ENCODE measurements around the gene PTRH1. TPM values are rescaled to one million over a fixed set of nuclear protein-coding genes. Genes with fewer than 3 reads are reported as not detected.

The PTRH1 gene
- polyA plus RNA-seq, 3 donors from 2014 or later, result 36.6 to 40.6 (median 39.7) TPM

GRCh38 chr9:127693143-127693542 is 22.3 kb downstream of the PTRH1 start:
- peak overlapping the region in 1 of 6 donors; percentile 40 for H3K27ac Mint-ChIP-seq
- H3K4me1 Mint-ChIP-seq, result peaks cover 4 to 5% of the 10 kb centered on the region in 2 donors
- no peaks in the 10 kb centered on the region for H3K9me3 Mint-ChIP-seq
- H3K27me3 Mint-ChIP-seq (ENCODE audit: low read depth in 3 of 3), result no peaks in the 10 kb centered on the region
- H3K36me3 Mint-ChIP-seq, result peaks cover 0 to 10% (median 0%) of the 10 kb centered on the region in 3 donors
- no peak overlapping the region for H3K4me3 Mint-ChIP-seq
- DNase-seq, result no peak

GRCh38 chr9:127692071-127692470 is 23.4 kb downstream of the PTRH1 start:
- H3K4me1 Mint-ChIP-seq, result no peaks in the 10 kb centered on the region
- H3K9me3 Mint-ChIP-seq, result no peaks in the 10 kb centered on the region
- H3K27me3 Mint-ChIP-seq (ENCODE audit: low read depth in 3 of 3), result no peaks in the 10 kb centered on the region
- H3K27ac Mint-ChIP-seq, result no peak overlapping the region
- H3K36me3 Mint-ChIP-seq, result peaks cover 0 to 10% (median 0%) of the 10 kb centered on the region in 3 donors
- no peak for DNase-seq
- no peak overlapping the region for H3K4me3 Mint-ChIP-seq

GRCh38 chr9:127690735-127691134 is 24.7 kb downstream of the PTRH1 start:
- no peak for DNase-seq
- no peak overlapping the region for H3K4me3 Mint-ChIP-seq

GRCh38 chr9:127689329-127690000 is 26.0 kb downstream of the PTRH1 start:
- Mint-ChIP-seq H3K27me3 (ENCODE audit: low read depth in 3 of 3) (peaks cover 0 to 2% (median 0%) of the 10 kb centered on the region in 3 donors), H3K4me1 (no peaks in the 10 kb centered on the region), H3K36me3 (peaks cover 0 to 10% (median 0%) of the 10 kb centered on the region in 3 donors), H3K9me3 (no peaks in the 10 kb centered on the region), H3K4me3 (no peak overlapping the region), H3K27ac (no peak overlapping the region)
- no peak for DNase-seq

More at GRCh38 chr9:127690735-127691134, 24.7 kb downstream of the PTRH1 start:
- H3K27me3 Mint-ChIP-seq (ENCODE audit: low read depth in 3 of 3), result no peaks in the 10 kb centered on the region
- no peaks in the 10 kb centered on the region for H3K4me1 Mint-ChIP-seq
- H3K36me3 Mint-ChIP-seq, result peaks cover 0 to 10% (median 0%) of the 10 kb centered on the region in 3 donors
- no peaks in the 10 kb centered on the region for H3K9me3 Mint-ChIP-seq
- no peak overlapping the region for H3K27ac Mint-ChIP-seq

- Mint-ChIP-seq H3K27ac (no peak overlapping the region), H3K4me3 (no peak overlapping the region), H3K9me3 (no peaks in the 10 kb centered on the region), H3K36me3 (peaks cover 0 to 7% (median 0%) of the 10 kb centered on the region in 3 donors), H3K4me1 (no peaks in the 10 kb centered on the region), H3K27me3 (ENCODE audit: low read depth in 3 of 3) (peaks cover 0 to 3% (median 2%) of the 10 kb centered on the region in 3 donors)
- DNase-seq, result no peak
These were observed 28.7 kb downstream of the PTRH1 start for GRCh38 chr9:127686461-127687393.

GRCh38 chr9:127684576-127684975 is 30.9 kb downstream of the PTRH1 start:
- H3K36me3 Mint-ChIP-seq, result no peaks in the 10 kb centered on the region
- H3K9me3 Mint-ChIP-seq, result no peaks in the 10 kb centered on the region
- peaks cover 0 to 3% (median 2%) of the 10 kb centered on the region in 3 donors for H3K27me3 Mint-ChIP-seq (ENCODE audit: low read depth in 3 of 3)
- no peak for DNase-seq
- no peak overlapping the region for H3K27ac Mint-ChIP-seq
- H3K4me1 Mint-ChIP-seq, result no peaks in the 10 kb centered on the region
- H3K4me3 Mint-ChIP-seq, result no peak overlapping the region

- DNase-seq, result no peak
- Mint-ChIP-seq H3K4me3 (no peak overlapping the region), H3K27me3 (ENCODE audit: low read depth in 3 of 3) (peaks cover under 1 to 3% (median 2%) of the 10 kb centered on the region in 3 donors), H3K27ac (no peak overlapping the region), H3K36me3 (no peaks in the 10 kb centered on the region), H3K4me1 (no peaks in the 10 kb centered on the region), H3K9me3 (no peaks in the 10 kb centered on the region)
These were observed 31.7 kb downstream of the PTRH1 start for GRCh38 chr9:127683723-127684122.

- Mint-ChIP-seq H3K27me3 (ENCODE audit: low read depth in 3 of 3) (peaks cover 2 to 3% (median 3%) of the 10 kb centered on the region in 3 donors), H3K27ac (no peak overlapping the region), H3K4me1 (no peaks in the 10 kb centered on the region), H3K4me3 (no peak overlapping the region), H3K9me3 (no peaks in the 10 kb centered on the region), H3K36me3 (no peaks in the 10 kb centered on the region)
- DNase-seq, result no peak
These were observed 32.9 kb downstream of the PTRH1 start for GRCh38 chr9:127682351-127683136.

GRCh38 chr9:127680846-127681245 is 34.6 kb downstream of the PTRH1 start:
- Mint-ChIP-seq H3K36me3 (no peaks in the 10 kb centered on the region), H3K9me3 (no peaks in the 10 kb centered on the region), H3K4me1 (no peaks in the 10 kb centered on the region), H3K27ac (no peak overlapping the region), H3K27me3 (ENCODE audit: low read depth in 3 of 3) (peaks cover 3 to 4% (median 3%) of the 10 kb centered on the region in 3 donors), H3K4me3 (no peak overlapping the region)
- no peak for DNase-seq

GRCh38 chr9:127680226-127680625 is 35.2 kb downstream of the PTRH1 start:
- Mint-ChIP-seq H3K9me3 (no peaks in the 10 kb centered on the region), H3K36me3 (no peaks in the 10 kb centered on the region), H3K4me1 (no peaks in the 10 kb centered on the region), H3K27me3 (ENCODE audit: low read depth in 3 of 3) (peaks cover 3 to 4% (median 3%) of the 10 kb centered on the region in 3 donors), H3K4me3 (no peak overlapping the region), H3K27ac (no peak overlapping the region)
- no peak for DNase-seq

GRCh38 chr9:127679506-127679905 is 36.0 kb downstream of the PTRH1 start:
- H3K4me3 Mint-ChIP-seq, result no peak overlapping the region
- no peaks in the 10 kb centered on the region for H3K9me3 Mint-ChIP-seq
- H3K27me3 Mint-ChIP-seq (ENCODE audit: low read depth in 3 of 3), result peaks cover 2 to 4% (median 3%) of the 10 kb centered on the region in 3 donors
- H3K4me1 Mint-ChIP-seq, result no peaks in the 10 kb centered on the region
- H3K36me3 Mint-ChIP-seq, result no peaks in the 10 kb centered on the region
- no peak for DNase-seq
- H3K27ac Mint-ChIP-seq, result no peak overlapping the region

GRCh38 chr9:127676638-127677037 is 38.8 kb downstream of the PTRH1 start:
- Mint-ChIP-seq H3K4me3 (no peak overlapping the region), H3K9me3 (no peaks in the 10 kb centered on the region), H3K4me1 (no peaks in the 10 kb centered on the region), H3K27me3 (ENCODE audit: low read depth in 3 of 3) (peaks cover 0 to 3% (median 2%) of the 10 kb centered on the region in 3 donors), H3K36me3 (no peaks in the 10 kb centered on the region), H3K27ac (no peak overlapping the region)
- no peak for DNase-seq

- H3K4me3 Mint-ChIP-seq, result no peak overlapping the region
- no peaks in the 10 kb centered on the region for H3K9me3 Mint-ChIP-seq
- no peaks in the 10 kb centered on the region for H3K36me3 Mint-ChIP-seq
- peaks cover 0 to 2% (median 0%) of the 10 kb centered on the region in 3 donors for H3K27me3 Mint-ChIP-seq (ENCODE audit: low read depth in 3 of 3)
- H3K4me1 Mint-ChIP-seq, result no peaks in the 10 kb centered on the region
- H3K27ac Mint-ChIP-seq, result no peak overlapping the region
- DNase-seq, result no peak
These were observed 42.2 kb downstream of the PTRH1 start for GRCh38 chr9:127673234-127673633.
